GM21360 (cell line): Measurements from ENCODE around the gene ANKMY2.
A peak's percentile ranks its signal among the peaks of the same experiment; 100 is the strongest.

ENCODE experiments used
- ATAC-seq: cut with Tn5 transposase; IDR thresholded peaks from one replicate; pipeline ENCODE4 v1.9.1; 2021; ENCODE audit warnings: mild to moderate bottlenecking, moderate library complexity; ENCODE audit not compliant: unreplicated experiment

Gene ANKMY2

DNA sequence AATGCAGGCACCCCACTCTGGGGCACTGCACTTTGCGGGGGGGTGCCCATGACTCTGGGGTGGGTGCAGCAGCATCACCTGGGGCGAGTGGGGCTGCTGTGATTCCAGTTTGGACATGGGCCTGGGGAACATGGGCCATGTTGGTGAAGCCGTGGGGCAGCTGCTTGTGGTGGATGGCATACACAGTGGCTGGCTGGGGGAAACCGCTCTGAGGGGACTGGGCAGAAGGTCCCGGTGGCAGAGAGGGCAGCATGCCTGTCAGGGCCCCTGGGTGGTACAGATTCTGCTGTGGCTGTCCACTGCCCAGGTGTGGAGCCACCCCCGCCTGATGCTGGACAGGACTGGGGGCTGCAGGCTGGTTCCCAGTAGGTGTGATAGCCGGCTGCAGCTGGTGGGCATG, 61.7 kb downstream of the ANKMY2 start:
- ATAC-seq = no peak

DNA sequence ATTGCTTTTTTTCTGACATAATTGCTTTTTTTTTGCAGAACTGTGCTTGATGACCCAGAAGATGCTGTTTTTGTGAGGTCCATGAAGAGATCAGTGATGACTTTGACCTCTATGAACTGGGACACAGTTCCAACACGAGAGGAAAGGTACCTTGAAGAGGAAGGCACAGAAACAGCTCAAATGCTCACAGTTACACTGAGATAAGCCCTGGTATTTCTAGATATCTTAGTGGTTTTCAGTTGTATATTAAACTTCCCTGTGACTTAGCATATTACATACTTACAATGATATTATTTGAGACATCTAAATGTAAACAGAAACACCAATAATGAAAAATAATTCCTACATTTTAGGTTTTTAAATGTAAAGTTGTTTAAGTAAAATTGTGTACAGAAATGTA, 64.3 kb downstream of the ANKMY2 start:
- ATAC-seq = no peak

DNA sequence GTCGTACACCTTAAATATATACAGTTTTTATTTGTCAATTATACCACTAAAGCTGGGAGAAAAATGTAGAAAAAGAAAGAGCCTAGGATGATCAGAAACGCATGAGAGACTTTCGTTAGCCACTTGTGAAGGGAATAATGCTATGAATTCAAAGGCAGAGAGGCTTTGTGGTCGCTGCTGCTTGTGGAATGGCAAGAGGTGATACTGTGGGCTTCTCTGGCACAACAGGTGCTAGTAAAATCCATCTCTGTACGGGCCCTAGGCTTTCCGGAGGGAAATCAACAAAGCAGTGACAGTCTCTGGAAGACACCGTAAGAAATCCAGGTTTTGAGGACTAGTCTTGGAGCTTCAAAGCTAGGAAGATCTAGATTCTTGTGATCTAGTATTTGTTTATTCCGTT, 66.3 kb downstream of the ANKMY2 start:
- ATAC-seq = no peak

DNA sequence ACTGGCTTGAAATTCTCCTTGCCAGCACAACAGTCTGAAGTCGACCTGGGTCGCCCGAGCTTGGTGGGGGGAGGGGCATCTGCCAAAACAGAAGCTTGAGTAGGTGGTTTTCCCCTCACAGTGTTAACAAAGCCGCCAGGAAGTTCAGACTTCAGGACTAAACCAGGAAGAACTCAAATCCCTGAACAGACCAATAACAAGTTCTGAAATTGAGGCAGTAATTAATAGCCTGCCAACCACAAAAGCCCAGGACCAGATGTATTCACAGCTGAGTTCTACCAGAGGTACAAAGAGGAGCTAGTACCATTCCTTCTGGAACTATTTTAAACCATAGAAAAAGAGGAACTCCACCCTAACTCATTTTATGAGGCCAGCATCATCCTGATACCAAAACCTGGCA, 73.6 kb downstream of the ANKMY2 start:
- ATAC-seq = no peak

DNA sequence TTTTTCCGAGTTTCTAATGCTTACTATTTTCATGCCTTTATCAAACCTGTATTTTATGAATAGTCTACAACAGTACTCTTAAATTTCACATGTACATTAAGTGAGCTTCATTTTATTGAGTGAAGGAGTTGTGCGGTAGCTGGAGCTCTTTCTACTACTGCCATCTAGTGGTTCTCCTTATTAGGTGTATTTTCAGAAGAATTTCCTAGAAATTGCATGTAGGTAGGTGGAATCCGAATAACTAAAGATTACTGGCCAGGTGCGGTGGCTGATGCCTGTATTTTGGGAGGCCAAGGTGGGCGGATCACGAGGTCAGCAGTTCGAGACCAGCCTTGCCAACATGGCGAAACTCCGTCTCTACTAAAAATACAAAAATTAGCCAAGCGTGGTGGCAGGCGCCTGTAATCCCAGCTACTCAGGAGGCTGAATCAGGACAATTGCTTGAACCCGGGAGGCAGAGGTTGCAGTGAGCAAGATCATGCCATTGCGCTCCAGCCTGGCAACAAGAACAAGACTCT, 80.6 kb downstream of the ANKMY2 start:
- ATAC-seq = peak; percentile 73

DNA sequence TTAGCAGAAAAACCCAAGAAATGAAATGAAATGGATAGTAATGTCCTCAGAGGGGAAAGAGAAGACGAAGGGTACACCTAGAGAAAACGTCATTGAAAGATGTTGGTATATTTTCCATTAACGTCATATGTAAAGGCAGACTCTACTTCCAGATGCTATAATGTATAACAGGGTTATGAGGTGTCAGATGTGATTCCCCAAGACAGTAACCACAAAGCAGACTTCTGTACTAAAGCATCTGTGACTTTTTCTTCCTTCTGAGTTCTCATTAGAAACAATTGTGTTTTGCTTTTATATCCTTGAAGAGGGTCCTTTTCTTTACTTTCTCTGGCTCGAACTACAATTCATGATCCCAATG, 81.6 kb downstream of the ANKMY2 start:
- no peak for ATAC-seq

DNA sequence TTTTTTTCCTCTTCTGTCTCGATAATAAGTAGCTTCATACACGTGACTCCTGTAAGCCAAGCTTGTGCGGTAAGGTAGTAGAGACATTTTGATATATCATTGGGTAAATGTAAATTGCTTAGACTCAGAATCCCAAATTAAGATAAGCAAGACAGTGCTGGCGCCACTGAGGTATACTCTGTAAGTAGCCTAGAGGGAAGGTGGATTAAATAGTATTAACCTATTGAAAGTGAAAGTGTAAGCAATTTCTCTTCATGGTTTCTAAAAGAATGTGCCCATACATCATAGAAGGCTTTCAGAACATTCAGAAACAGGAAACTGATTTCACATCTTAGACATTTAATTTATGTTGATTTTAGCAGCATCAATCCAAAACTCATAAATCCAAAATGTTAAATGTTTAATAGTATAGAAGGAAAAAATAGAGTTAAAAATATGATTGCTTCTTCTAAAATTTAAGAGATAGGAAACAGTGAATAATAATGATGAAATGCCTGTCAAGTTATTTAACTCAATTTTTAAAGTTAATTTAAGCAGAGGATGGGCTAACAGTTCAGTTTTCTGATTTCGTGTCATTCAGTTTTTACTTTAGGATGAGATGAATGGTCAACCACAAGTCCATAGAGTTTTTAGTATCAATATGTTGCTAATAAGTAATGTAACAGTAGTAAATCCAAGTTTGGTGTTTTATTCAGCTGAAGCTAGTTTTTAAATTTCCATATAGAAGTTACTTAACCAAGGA, 82.1 kb downstream of the ANKMY2 start:
- ATAC-seq = peak; percentile 68

DNA sequence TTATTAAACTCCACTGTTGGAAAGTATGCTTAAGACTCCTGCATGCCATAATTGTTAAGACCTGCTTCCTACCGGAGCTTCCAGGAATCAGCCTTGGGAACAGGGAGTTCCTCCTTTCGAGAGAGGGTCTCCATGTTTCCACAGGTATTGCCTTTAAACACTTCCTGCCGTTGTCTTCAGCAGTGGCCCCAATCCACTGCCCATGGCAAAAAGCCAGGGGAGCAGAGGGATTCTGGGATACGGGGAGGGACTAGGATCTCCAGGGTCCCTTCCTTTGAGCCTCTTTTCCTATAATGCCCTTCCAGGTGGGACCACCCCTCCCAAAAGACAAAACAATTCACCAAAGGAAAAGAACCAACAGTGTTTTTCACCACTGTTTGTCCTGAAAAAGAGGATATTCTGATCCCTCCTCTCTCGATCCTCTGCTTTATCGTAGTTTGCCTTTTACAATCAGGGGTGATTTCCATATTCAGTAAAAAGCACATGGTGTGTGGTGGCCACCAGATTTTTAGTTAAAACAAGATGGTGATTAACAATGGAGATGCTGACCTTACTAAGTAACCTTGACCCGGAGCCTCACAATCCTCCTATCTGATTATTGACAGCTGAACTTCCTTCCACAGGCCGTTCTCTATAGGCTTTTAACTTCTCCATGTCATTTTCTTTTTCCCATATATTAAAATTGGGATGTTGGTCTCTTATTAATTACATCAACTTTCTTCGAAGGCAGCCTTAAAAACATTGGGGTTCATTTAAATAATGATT, 82.9 kb downstream of the ANKMY2 start:
- ATAC-seq = no peak

DNA sequence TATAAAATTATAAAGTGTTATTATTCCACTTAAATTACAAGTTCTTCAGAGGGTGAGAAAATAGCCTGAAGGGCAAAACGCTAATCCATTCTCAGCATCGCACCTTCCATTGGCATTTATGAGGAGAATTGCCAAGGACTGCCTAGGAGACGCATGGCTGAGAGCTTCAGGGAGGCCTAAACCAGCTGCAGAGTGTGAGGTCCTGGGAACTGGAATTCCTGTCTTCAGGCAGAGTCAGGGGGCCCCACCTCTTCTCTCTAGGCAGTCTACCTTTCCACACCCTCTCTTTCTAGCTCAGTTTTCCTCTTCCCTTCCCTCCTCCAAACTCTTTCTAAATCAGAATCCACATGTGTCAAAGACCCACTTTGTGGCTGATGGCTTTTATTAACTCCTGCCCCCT, 83.6 kb downstream of the ANKMY2 start:
- no peak for ATAC-seq

DNA sequence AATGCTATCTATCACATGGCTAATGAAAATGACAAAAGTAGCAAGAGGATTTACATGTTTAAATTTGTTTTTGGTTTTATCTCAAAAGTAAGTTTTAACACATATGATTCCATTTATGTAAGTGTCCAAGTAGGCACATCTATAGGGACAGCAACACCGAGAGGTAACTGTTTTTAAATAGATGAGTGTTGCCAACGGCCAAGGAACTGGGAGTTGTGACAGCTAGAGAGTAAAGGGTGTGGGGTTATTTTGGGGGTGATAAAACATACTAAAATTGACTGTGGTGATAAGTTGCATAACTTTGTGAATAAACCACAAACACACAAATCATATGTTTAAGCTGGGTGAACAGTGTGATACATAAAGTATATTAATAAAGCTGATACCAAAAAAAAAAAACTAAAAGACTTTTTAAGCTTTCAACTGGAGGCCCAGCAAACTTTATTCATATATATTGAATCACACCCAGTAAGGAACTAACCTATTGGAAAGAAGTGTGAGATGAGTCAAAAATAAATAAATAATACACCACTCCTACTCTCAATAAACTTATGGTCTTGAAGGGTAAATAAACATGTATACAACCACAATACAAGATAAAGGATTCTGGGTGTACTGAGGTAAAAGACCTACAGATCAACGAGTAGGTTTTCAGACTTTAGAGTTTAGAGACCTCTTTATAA, 85.9 kb downstream of the ANKMY2 start:
- ATAC-seq = no peak

DNA sequence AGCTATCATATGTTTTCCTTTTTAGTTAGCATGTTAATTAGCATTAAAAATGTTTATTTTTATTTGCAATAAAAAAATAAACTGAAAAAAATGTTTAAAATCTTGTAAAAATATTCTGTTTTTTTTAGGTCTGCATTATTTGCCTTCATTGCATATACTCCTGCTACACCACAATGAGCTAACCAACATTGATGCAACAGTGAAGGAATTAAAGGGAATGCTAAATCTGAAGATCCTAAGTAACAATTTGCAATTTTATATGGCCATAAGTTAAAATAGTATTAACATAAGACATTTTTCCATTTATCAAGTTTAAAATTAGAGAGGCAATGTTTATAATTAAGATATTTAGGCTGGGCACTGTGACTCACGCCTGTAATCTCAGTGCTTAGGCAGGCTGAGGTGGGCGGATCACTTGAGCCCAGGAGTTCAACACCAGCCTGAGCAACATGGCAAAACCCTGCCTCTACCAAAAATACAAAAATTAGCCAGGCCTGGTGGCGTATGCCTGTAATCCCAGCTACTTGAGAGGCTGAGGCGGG, 86.7 kb downstream of the ANKMY2 start:
- no peak for ATAC-seq

DNA sequence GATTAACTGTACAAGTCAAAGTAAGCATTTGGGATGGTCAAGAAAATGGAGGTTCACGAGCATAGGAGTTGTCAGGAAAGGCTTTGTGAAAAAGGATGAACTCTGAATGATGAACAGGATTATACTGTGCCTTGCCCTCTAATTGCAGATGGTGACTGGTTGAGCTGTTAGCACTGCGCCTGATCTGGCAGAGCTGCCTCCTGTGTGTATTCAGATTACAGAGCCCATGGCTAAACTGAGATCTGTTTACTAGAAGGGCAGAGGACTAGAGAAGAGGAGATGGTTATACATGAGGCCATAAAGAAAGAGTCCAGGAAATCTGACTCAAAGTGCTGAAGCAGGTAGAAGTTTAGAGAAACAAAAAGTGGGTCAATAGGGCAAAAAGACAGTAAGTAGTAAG, 89.2 kb downstream of the ANKMY2 start:
- ATAC-seq = no peak

DNA sequence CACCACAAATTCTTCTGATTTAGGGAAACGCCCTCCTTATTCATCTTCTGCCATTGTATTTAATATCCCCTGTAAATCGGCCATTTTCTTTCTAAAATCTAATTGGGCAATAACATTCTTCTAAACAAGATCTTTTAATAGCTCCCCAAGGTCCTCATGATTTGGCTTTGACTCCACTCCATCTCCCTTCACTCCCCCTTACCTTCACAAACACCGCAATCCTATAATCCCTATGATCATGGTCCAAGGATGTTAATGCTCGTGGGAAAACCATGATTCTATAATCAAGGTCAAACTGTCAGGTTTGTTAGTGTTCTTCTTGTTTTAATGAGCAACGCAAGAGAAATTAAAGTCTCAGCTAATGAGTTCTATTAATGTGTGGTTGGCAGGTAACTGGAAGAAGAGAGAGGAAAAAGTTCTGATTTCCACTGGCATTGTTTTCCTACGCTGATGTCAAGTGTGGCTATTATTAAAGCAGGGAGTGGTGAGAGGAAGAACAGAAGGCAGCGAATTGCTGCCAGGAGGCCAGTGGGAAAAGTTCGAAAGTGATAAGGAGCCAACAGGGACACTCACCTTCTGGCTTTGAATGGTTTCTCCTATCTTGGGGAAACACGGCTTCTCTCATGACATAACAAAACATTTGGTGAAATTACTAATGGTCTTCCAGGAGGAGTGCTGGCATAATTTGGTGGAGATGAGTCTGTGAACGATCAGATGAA, 90.9 kb downstream of the ANKMY2 start:
- ATAC-seq = no peak

DNA sequence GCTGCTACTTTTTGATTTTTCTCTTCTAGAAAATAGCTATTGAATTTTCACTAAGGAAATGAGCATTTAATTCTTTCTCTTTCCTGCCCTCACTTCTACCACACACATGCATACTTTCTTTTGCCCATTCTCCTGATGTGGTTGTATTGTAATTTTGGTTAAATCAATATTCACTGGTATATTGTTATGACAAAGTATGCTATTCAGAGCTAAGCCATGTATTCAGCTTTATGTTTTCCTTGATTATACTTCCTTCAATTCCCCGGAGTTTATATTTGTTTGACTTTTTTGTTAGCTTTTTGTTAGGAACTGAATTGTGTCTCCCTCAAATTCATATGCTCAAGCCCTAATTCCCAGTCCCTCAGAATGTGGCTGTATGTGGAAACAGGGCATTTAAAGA, 94.9 kb downstream of the ANKMY2 start:
- no peak for ATAC-seq
